HG03565 (cell line): ENCODE measurements around the gene EXOSC5.
"Not testable (repeated sequence)": the region's sequence is repeated elsewhere in the genome, so short reads cannot be mapped to it uniquely, and the experiment has no call there.

ENCODE experiments used
- ATAC-seq: cut with Tn5 transposase; IDR thresholded peaks from one replicate; pipeline ENCODE4 v1.9.1; 2021; ENCODE audit warnings: mild to moderate bottlenecking, moderate library complexity; ENCODE audit not compliant: unreplicated experiment

EXOSC5 gene

DNA sequence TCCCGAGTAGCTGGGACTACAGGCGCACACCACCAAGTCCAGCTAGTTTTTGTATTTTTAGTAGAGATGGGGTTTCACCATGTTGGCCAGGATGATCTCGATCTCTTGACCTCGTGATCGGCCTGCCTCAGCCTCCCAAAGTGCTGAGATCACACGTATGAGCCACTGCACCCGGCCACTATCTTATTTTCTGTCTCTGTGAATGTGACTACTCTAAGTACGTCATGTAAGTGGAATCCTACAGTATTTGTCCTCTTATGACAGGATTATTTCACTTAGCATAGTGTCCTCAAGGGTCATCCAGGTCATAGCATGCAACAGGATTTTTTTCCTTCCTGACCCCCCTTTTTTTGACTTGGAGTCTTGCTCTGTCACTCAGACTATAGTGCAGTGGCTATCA is 25.6 kb downstream of the EXOSC5 start:
- no peak for ATAC-seq

GRCh38 chr19:41371119-41371518 is 26.0 kb downstream of the EXOSC5 start:
- not testable (repeated sequence) for ATAC-seq

GRCh38 chr19:41369769-41370168 is 27.4 kb downstream of the EXOSC5 start:
- ATAC-seq, result no peak

- no peak for ATAC-seq
Measured at GRCh38 chr19:41367848-41368301, 29.3 kb downstream of the EXOSC5 start.

- no peak for ATAC-seq
Measured at GRCh38 chr19:41366089-41366488, 31.1 kb downstream of the EXOSC5 start.

DNA sequence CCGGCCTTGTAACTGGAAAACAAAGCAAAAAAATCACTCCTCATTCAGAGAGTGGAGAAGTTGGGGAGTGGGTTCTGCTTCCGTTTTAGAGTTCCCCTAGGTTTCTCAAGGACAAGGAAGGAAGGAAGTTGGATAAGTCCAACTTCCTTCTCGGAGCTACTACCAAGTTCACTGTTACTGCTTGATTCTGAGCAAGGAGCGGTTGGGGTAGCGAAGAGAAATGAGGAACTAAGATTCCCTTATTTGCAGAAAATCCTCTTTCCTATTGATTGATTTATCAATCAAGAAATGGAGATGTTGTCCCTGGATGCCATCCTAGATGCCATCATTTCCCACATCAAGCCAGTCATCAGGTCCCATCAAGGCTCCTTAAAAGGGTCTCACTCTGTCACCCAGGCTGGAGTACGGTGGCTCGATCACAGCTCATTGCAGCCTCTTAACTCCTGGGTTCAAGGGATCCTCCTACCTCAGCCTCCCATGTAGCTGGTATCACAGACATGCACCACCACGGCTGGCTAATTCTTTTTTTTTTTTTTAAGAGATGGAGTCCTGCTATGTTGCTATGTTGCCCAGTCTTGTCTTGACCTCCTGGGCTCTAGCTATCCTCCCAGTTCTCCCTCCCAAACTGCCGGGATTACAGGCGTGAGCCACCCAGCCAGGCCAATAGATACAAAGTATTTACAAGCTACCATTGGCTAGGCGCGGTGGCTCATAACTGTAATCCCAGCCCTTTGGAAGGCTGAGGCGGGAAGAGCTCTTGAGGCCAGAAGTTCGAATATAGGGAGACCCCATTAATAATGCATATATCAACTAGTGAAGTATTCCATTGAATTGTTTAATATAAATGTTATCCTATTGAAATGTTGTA is 32.4 kb downstream of the EXOSC5 start:
- ATAC-seq, result no peak

- peak; percentile 74 for ATAC-seq
Measured at GRCh38 chr19:41363753-41364523, 33.2 kb downstream of the EXOSC5 start, which contains the start of gene B9D2. TSS of gene B9D2 (minus strand) at chr19:41364149. CDS start at chr19:41363519, 630 bp downstream.

DNA sequence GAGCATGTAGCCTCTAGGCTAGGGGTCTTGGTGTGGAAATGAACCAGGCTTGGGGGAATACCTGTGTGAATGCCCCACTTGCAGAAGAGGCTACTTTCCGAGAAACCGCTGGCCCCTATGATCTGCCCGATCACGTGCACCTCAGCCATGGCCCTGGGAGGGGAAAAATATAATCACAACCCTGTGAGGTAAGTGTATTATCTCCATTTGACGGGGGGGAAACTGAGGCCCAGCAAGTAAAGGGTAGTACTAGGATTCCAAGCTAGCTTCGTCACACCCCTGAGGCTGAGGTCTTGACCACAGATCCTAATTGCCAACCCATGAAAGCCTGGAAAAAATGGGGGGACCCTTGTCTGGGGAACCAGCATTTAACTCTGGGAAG is 33.8 kb downstream of the EXOSC5 start:
- ATAC-seq, result no peak

GRCh38 chr19:41362143-41362847 is 34.9 kb downstream of the EXOSC5 start:
- ATAC-seq, result no peak

DNA sequence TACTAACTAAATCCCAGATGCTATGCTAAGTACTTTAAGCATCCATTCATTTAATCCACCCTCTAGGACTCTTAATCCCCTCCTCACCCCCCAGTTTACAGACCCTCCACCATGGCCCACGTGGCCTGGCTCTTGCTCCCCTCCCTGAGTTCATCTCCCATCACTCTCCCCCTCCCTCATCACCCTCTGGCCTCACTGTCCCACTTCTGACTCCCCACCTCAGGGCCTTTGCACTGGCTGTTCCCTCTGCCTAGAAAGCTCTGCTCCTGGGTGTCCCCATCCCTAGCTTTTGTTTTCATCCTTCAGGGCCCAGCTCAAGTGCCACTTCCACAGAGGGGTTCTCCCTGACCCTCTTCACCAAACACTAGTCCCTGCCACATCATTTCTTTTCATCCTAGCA is 37.4 kb downstream of the EXOSC5 start:
- no peak for ATAC-seq

GRCh38 chr19:41357746-41358145 is 39.4 kb downstream of the EXOSC5 start:
- no peak for ATAC-seq

- no peak for ATAC-seq
Measured at GRCh38 chr19:41356984-41357739, 40.0 kb downstream of the EXOSC5 start.

DNA sequence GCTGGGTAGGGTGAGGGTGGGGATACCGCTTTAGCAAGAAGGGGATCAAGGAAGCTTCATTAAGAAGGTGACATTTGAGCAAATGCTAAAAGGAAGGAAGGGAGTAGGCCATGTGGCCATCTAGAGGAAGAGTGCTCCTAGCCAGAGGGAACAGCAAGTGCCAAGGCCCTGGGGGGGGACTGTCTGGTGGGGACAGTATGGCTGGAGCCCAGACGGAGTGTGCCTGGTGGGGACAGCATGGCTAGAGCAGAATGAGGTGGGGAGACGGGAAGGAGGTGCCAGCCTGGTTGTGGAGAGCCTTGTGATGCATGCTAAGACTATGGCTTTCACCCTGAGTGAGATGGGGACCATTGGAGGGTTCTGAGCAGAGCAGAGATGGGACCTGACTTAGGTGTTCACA is 41.4 kb downstream of the EXOSC5 start:
- no peak for ATAC-seq

DNA sequence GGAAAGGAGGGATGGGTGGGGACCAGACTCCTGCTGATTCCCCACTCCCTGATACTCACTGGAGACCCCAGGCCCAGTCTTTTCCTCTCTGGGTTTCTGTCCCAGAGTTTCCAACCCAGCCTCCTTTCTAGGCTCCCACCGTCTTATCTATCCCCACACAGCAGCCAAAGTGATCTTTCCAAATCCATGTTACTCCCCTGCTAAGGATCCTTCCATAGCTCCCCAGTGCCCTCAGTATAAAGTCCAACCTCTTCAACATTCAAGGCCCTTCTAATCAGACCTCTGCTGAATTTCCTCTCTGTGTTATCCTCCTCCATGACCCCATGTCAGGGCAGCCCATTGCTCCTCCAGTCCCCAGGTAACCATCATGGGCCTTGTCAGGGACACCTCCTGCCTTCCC is 42.1 kb downstream of the EXOSC5 start:
- no peak for ATAC-seq

DNA sequence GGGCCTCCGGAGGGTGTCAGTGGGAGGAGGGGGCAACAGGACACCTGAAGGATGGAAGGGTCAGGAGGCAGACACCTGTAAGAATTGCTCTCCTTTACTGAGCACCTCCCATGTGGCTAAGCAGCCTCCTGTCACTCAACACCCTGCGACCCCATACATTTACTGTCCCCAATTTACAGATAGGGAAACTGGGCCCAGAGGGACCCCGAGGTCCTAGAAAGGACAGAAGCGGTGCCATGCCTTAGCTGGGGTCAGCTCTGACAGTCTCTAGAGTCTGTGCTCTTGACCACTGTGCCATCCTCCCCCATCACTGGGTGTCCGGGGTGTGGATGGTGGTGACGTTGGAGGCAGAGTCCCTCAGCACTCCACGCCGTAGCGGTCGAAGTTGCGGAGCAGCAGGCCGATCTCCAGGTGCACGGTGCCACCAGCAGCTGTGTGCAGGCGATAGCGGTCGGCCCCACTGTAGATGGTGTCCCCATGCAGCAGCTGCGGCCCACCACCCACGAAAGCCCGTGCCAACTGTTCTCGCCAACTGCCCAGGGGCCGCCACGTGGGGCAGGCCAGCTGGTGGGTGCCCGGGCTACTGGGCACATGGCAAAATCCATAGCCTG is 42.7 kb downstream of the EXOSC5 start:
- no peak for ATAC-seq

DNA sequence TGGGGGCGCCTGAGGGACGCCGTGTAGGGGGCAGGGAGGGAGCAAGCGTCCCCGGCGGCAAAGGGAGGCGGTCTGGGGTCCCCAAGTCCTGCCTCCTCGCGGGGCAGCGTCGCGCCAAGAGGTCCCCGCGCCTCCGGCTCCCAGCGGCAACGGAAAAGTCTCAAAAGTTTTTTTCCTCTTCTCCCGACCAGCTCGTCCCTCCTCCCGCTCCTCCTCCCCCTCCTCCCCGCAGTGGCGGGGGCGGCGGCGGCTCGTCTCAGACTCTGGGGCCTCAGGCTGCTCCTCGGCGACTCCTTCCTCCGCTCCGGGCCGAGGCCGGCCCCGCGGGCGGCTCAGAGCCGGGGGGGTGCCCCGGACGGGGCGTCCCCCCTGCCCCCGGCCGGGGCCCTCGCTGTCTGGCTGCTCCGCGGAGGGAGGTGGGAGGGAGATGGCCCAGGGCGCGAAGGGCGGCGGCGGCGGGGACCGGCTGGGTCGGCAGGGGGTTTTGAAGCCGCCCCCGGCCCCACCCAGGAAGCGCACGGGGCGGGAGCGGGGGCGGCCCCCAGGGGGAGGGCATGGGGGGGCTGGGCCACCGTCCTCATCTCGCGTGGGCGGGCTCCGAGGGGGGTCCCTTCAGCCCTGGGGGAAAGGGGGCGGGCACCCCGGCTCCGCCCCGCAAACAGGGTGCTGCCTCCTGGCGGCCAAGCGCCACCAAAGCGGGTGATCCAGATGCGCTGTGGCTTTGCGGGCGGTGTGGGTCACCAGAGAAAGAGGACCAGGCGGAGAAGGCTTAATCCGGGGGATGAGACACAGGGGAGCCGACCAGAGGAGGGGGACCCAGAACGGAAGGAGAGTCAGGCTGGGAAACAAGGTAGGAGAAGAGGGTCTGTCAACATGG is 43.5 kb downstream of the EXOSC5 start, which contains the start of gene TGFB1:
TSS of gene TGFB1 (minus strand) at position 457 of the 877 bp plus-strand sequence. CDS start 878 bp downstream, outside the sequence.
- peak; percentile 32 for ATAC-seq

DNA sequence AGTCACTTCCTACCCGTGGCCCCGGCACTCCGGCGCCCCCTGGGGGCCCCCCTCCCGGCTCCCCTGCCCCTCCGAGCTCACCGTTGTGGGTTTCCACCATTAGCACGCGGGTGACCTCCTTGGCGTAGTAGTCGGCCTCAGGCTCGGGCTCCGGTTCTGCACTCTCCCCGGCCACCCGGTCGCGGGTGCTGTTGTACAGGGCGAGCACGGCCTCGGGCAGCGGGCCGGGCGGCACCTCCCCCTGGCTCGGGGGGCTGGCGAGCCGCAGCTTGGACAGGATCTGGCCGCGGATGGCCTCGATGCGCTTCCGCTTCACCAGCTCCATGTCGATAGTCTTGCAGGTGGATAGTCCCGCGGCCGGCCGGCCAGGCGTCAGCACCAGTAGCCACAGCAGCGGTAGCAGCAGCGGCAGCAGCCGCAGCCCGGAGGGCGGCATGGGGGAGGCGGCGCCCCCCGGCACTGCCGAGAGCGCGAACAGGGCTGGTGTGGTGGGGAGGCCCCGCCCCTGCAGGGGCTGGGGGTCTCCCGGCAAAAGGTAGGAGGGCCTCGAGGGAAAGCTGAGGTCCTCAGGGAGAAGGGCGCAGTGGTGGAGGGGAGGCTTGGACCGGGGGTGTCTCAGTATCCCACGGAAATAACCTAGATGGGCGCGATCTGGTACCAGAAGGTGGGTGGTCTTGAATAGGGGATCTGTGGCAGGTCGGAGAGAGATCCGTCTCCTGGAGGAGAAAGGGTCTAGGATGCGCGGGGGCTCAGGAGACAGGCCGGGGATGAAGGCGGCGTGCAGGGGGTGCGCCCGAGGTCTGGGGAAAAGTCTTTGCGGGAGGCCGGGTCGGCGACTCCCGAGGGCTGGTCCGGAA is 44.3 kb downstream of the EXOSC5 start:
- ATAC-seq, result no peak

DNA sequence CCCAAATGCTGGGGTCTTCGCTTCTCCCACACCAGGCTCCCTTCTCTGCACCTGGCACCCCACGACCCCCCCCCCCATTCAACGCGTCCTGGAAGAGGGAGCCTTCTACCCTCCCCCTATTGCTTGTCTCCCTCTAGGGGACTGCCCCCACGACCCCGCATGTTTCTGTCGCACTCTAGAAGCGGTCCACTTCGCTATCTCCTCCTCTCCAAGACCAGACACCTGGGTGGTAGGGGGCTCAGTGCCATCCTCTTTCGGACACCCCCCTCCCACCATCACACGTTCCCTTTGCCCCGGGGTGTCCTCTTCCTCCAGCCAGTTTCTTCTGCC is 44.9 kb downstream of the EXOSC5 start:
- no peak for ATAC-seq
